ENCODE data around the gene PPRC1. TPM values are rescaled to one million over a fixed set of nuclear protein-coding genes. Genes with fewer than 3 reads are reported as not detected.

Gene PPRC1
- total and polyA plus RNA-seq, 4 donors: 19.3 to 42.1 (median 26.5) TPM

DNA sequence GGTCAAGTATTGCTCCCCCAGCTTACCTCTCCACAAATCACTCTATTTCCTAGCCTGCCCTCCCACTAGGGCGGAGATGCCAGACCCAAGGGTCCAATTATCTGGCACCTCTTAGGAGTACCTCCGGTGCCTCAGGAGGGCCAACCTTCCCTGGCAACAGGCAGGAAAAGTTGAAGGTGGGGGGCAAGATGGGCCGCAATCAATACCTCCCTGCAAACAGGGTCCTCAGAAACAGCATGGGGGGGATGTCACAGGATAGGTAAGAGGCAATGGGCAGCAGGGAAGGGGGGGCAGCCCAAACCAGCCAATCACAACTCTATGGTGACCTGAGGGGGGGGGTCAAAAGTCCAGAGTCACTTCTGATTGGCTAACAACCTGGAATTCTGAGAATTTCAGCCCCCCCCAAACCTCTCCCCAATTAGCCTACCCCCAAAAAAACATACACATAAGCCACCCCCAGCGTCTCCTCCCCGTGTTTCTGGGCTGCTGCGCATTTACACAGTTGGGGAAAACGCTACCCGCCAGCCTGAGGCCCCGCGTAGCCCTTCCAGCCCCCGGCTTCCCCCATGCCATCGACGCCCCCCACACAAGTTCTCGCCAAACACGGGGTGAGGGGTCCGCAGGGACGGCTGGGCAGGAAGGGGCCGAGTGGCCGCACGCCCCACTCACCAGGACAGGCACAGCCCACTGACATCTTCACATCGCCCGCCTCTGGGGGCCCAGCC lies 13.3 kb upstream of the PPRC1 start:
- TF ChIP-seq, protein P1, sequence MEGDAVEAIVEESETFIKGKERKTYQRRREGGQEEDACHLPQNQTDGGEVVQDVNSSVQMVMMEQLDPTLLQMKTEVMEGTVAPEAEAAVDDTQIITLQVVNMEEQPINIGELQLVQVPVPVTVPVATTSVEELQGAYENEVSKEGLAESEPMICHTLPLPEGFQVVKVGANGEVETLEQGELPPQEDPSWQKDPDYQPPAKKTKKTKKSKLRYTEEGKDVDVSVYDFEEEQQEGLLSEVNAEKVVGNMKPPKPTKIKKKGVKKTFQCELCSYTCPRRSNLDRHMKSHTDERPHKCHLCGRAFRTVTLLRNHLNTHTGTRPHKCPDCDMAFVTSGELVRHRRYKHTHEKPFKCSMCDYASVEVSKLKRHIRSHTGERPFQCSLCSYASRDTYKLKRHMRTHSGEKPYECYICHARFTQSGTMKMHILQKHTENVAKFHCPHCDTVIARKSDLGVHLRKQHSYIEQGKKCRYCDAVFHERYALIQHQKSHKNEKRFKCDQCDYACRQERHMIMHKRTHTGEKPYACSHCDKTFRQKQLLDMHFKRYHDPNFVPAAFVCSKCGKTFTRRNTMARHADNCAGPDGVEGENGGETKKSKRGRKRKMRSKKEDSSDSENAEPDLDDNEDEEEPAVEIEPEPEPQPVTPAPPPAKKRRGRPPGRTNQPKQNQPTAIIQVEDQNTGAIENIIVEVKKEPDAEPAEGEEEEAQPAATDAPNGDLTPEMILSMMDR (IDR thresholded peaks at IDR 0.05; ENCODE audit: control extremely low read depth, extremely low read depth): no peak
- 0 to 1% methylated on average over 21 to 22 of the region's 22 CpGs for WGBS, 2 donors
- peaks cover 0 to 60% (median 37%) of the 10 kb centered on the region in 5 donors for H3K4me1 ChIP-seq (ENCODE audit: control insufficient read depth in 5 of 5, insufficient read depth in 5 of 5, low read length in 5 of 5)

GRCh38 chr10:102120142-102120990 lies 12.5 kb upstream of the PPRC1 start, which contains the start of gene LDB1:
TSS of gene LDB1 (minus strand) at chr10:102120368. CDS start at chr10:102120110, 258 bp downstream.
- H3K27ac ChIP-seq (ENCODE audit: low read depth in 1 of 2, low read length in 1 of 2): peak within 1 kb of the TSS; percentile 97 to 99
- peak within 1 kb of the TSS; percentile 63 to 86 for H3K9ac ChIP-seq (ENCODE audit: insufficient read depth in 1 of 2, low read length in 2 of 2)
- no peaks in the 10 kb centered on the region for H3K9me3 ChIP-seq (ENCODE audit: control insufficient read depth in 4 of 4, insufficient read depth in 3 of 4, low read length in 3 of 4)
- H3K27me3 ChIP-seq (ENCODE audit: control insufficient read depth in 3 of 3, insufficient read depth in 3 of 3, low read length in 2 of 3): no peaks in the 10 kb centered on the region
- peak within 1 kb of the TSS; percentile 84 for H3K4me3 ChIP-seq
- DNase-seq (peak; percentile 94 to 96 (median 95)), ATAC-seq (ENCODE audit: insufficient read depth, low FRiP score) (peak; percentile 82)
- TF ChIP-seq, protein P1 (IDR thresholded peaks at IDR 0.05; ENCODE audit: control extremely low read depth, extremely low read depth): no peak
- no peaks in the 10 kb centered on the region for H3K36me3 ChIP-seq (ENCODE audit: control insufficient read depth in 4 of 4, insufficient read depth in 4 of 4, low read length in 4 of 4)
- WGBS, 2 donors: 0 to 1% methylated on average over 73 to 104 of the region's 104 CpGs
- peaks cover 0 to 56% (median 35%) of the 10 kb centered on the region in 5 donors for H3K4me1 ChIP-seq (ENCODE audit: control insufficient read depth in 5 of 5, insufficient read depth in 5 of 5, low read length in 5 of 5)

More for the DNA sequence above, 13.3 kb upstream of the PPRC1 start:
- DNase-seq (peak; percentile 74 to 85 (median 83)), ATAC-seq (ENCODE audit: insufficient read depth, low FRiP score) (peak; percentile 6)
- Histone ChIP-seq H3K27me3 (ENCODE audit: control insufficient read depth in 3 of 3, insufficient read depth in 3 of 3, low read length in 2 of 3) (no peaks in the 10 kb centered on the region), H3K9ac (ENCODE audit: insufficient read depth in 1 of 2, low read length in 2 of 2) (peak overlapping the region; percentile 57 to 74), H3K9me3 (ENCODE audit: control insufficient read depth in 4 of 4, insufficient read depth in 3 of 4, low read length in 3 of 4) (no peaks in the 10 kb centered on the region), H3K4me3 (peak overlapping the region; percentile 84), H3K27ac (ENCODE audit: low read depth in 1 of 2, low read length in 1 of 2) (peak overlapping the region; percentile 97 to 99), H3K36me3 (ENCODE audit: control insufficient read depth in 4 of 4, insufficient read depth in 4 of 4, low read length in 4 of 4) (no peaks in the 10 kb centered on the region)

DNA sequence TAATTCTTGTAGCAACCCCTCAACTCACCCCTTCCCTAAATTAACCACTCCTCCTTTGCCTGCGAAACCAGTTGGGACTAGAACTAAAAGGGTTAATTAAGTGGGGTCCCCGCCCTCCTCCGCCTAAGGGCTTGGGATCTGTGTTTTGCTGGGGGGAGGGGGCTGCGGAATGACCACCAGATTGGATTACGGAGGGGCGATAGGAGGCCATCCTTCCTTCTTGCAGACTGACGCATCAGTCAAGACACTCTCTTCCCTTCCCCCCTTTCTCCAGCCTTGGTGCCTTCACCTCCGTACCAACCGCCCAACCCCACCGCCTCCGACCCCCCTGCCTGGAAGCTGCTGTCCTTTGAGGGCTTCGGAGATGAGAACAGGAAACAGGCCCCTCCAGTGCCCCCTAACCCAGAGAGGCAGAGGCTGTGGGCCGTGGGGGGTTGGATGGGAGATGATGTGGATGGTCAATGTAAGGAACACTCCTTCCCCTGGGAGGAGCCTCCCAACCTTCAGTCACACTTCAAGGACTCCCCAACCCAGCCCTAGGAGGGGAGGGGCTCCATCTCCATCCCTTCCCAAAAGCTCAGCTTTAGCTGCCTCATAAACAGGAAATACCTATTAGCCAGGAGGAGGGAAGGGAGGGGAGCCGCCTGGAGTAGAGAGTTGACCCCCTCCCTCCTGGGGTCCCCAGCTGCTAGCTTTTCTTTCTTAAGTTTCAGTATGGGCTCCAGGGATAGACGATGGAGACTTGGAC lies 11.7 kb upstream of the PPRC1 start:
- 2 to 4% methylated on average over 15 of the region's 15 CpGs for WGBS, 2 donors

More for the DNA sequence above, 11.7 kb upstream of the PPRC1 start:
- Histone ChIP-seq H3K9me3 (ENCODE audit: control insufficient read depth in 4 of 4, insufficient read depth in 3 of 4, low read length in 3 of 4) (no peaks in the 10 kb centered on the region), H3K4me3 (peak overlapping the region; percentile 84), H3K36me3 (ENCODE audit: control insufficient read depth in 4 of 4, insufficient read depth in 4 of 4, low read length in 4 of 4) (no peaks in the 10 kb centered on the region), H3K4me1 (ENCODE audit: control insufficient read depth in 5 of 5, insufficient read depth in 5 of 5, low read length in 5 of 5) (peaks cover 0 to 48% (median 30%) of the 10 kb centered on the region in 5 donors), H3K27ac (ENCODE audit: low read depth in 1 of 2, low read length in 1 of 2) (peak overlapping the region; percentile 97 to 99), H3K27me3 (ENCODE audit: control insufficient read depth in 3 of 3, insufficient read depth in 3 of 3, low read length in 2 of 3) (no peaks in the 10 kb centered on the region), H3K9ac (ENCODE audit: insufficient read depth in 1 of 2, low read length in 2 of 2) (peak overlapping the region; percentile 63 to 86)
- ATAC-seq (ENCODE audit: insufficient read depth, low FRiP score) (no peak), DNase-seq (peak; percentile 94 to 99 (median 98))
- TF ChIP-seq, protein P1 (IDR thresholded peaks at IDR 0.05; ENCODE audit: control extremely low read depth, extremely low read depth): no peak
